OCI-LY7 (cell line): ENCODE data around the gene YEATS4. TPM values are rescaled to one million over a fixed set of nuclear protein-coding genes. Genes with fewer than 3 reads are reported as not detected.

Experiments
- BruUV-seq: library from RNA; stranded (reverse); fragments of 400-500 nt; replicated peaks from 2 replicates; lab custom pipeline; 2021; lab: Mats Ljungman, UMichigan
- CTCF ChIA-PET: fragments of 300-600 bp; sonication (Branson Sonifier 250); formaldehyde crosslinking; loops from one replicate; lab custom pipeline; 2022; ENCODE audit warnings: antibody characterized with exemption; ENCODE audit not compliant: unreplicated experiment; lab: Charles Lee
- POLR2A ChIA-PET: fragments of 300-600 bp; sonication (Branson Sonifier 250); formaldehyde crosslinking; loops from one replicate; lab custom pipeline; 2022; ENCODE audit warnings: antibody characterized with exemption; lab: Charles Lee
- DNase-seq: peaks from one replicate; pipeline ENCODE4 v3.0.0-alpha.2; 2015; ENCODE audit warnings: low spot score
- H2AFZ ChIP-seq: fragments of 200-600 bp; sonication (generic), shearing (Covaris generic); 2 replicates; pipeline ENCODE4 v1.6.1; 2014; ENCODE audit warnings: mild to moderate bottlenecking, antibody characterized with exemption, low read length, moderate library complexity
- H3K27ac ChIP-seq: fragments of 200-600 bp; sonication (generic); 2 replicates; pipeline ENCODE4 v1.5.1; 2014; ENCODE audit warnings: mixed run types, low read depth, mild to moderate bottlenecking, moderate library complexity, low read length, inconsistent platforms; ENCODE audit not compliant: poor library complexity, severe bottlenecking
- H3K36me3 ChIP-seq: fragments of 200-600 bp; sonication (generic); 2 replicates; pipeline ENCODE4 v1.6.1; 2014; ENCODE audit warnings: mild to moderate bottlenecking, antibody characterized with exemption, low read length, moderate library complexity, mixed read lengths; ENCODE audit not compliant: insufficient read depth
- H3K4me1 ChIP-seq: fragments of 200-600 bp; sonication (generic); 2 replicates; pipeline ENCODE4 v1.5.1; 2014; ENCODE audit warnings: mild to moderate bottlenecking, low read length; ENCODE audit not compliant: insufficient read depth, poor library complexity, severe bottlenecking
- H3K4me2 ChIP-seq: fragments of 200-600 bp; sonication (generic); 2 replicates; pipeline ENCODE4 v1.6.1; 2014; ENCODE audit warnings: mild to moderate bottlenecking, low read length
- H3K4me3 ChIP-seq: fragments of 200-600 bp; sonication (generic); 2 replicates; pipeline ENCODE4 v1.5.1; 2014; ENCODE audit warnings: mild to moderate bottlenecking, low read depth, low read length; ENCODE audit not compliant: poor library complexity, severe bottlenecking
- H3K79me2 ChIP-seq: fragments of 200-600 bp; sonication (generic); 2 replicates; pipeline ENCODE4 v1.6.1; 2016; ENCODE audit warnings: low read depth, mild to moderate bottlenecking, low read length, moderate library complexity, mixed read lengths; ENCODE audit not compliant: insufficient read depth
- H3K9me2 ChIP-seq: fragments of 200-600 bp; sonication (generic); 2 replicates; pipeline ENCODE4 v1.6.1; 2016; ENCODE audit warnings: mild to moderate bottlenecking, low read length, mixed read lengths; ENCODE audit not compliant: insufficient read depth
- H3K9me3 ChIP-seq: fragments of 200-600 bp; sonication (generic); 2 replicates; pipeline ENCODE4 v1.6.1; 2014; ENCODE audit warnings: mild to moderate bottlenecking, mixed run types, low read length, mixed read lengths
- H4K20me1 ChIP-seq: fragments of 200-600 bp; sonication (generic); 2 replicates; pipeline ENCODE4 v1.6.1; 2014; ENCODE audit warnings: mild to moderate bottlenecking, antibody characterized with exemption, low read length, moderate library complexity, mixed read lengths; ENCODE audit not compliant: insufficient read depth
- CTCF ChIP-seq: fragments of 200-600 bp; sonication (generic); conservative IDR thresholded peaks from 2 replicates; pipeline ENCODE4 v1.5.1; 2014; ENCODE audit warnings: mild to moderate bottlenecking, antibody characterized with exemption, low read length, moderate library complexity, mixed read lengths
- EZH2phosphoT487 ChIP-seq: fragments of 200-600 bp; sonication (generic); IDR thresholded peaks from 2 replicates; pipeline ENCODE4 v1.6.1; 2018; ENCODE audit warnings: low read depth, borderline replicate concordance, mild to moderate bottlenecking, mixed run types, antibody characterized with exemption, low read length, moderate library complexity, mixed read lengths
- intact Hi-C: fragments of 100-400 bp; cut with micrococcal nuclease; formaldehyde crosslinking; loops from one replicate; pipeline ENCODE4 v1.10.0; 2022; ENCODE audit not compliant: unreplicated experiment
- total RNA-seq, 2 experiments: library from RNA; depleted of rRNA in 1 of 2; stranded (reverse); fragments of >200 nt in 1 of 2; shearing (Covaris generic) in 1 of 2; gene quantifications; 2 replicates each; pipeline ENCODE4 v1.2.3, GENCODE V29; 2014 to 2022

YEATS4 gene
- total RNA-seq, 2 experiments from 2014 or later = 80.4 to 122 TPM

- Histone ChIP-seq H3K4me2 (no peak overlapping the region), H3K9me3 (peaks cover 2% of the 10 kb centered on the region), H4K20me1 (no peaks in the 10 kb centered on the region), H3K79me2 (no peaks in the 10 kb centered on the region), H2AFZ (no peak overlapping the region), H3K4me3 (no peak overlapping the region), H3K27ac (no peak overlapping the region), H3K4me1 (no peaks in the 10 kb centered on the region), H3K36me3 (peaks cover 12% of the 10 kb centered on the region), H3K9me2 (no peaks in the 10 kb centered on the region)
- POLR2A ChIA-PET = interaction anchor here (0.9 kb wide), 1 partner anchor 29 kb away, joined by 3 read pairs; no protein-coding TSS in a partner anchor
- TF ChIP-seq CTCF = no peak
- no peak for TF ChIP-seq EZH2phosphoT487
- no peak for DNase-seq
- no TSS peak for BruUV-seq
- CTCF ChIA-PET = no interaction called here
- intact Hi-C loops = no loop called here
Measured at GRCh38 chr12:69401940-69402339, 42.4 kb downstream of the YEATS4 start.

GRCh38 chr12:69404851-69405565 is 45.5 kb downstream of the YEATS4 start:
- Histone ChIP-seq H3K4me1 (no peaks in the 10 kb centered on the region), H4K20me1 (no peaks in the 10 kb centered on the region), H3K36me3 (0 out of 2 replicates have a peak, but pooled peaks cover 3% of the 10 kb centered on the region), H3K79me2 (no peaks in the 10 kb centered on the region), H3K9me2 (no peaks in the 10 kb centered on the region), H3K27ac (no peak overlapping the region), H3K9me3 (no peaks in the 10 kb centered on the region), H3K4me2 (no peak overlapping the region), H2AFZ (no peak overlapping the region), H3K4me3 (no peak overlapping the region)
- TF ChIP-seq CTCF (no peak), EZH2phosphoT487 (no peak)
- POLR2A ChIA-PET = interaction anchor here (1.1 kb wide), 1 partner anchor 20 kb away, joined by 3 read pairs; no protein-coding TSS in a partner anchor
- intact Hi-C loops = no loop called here
- no TSS peak for BruUV-seq
- DNase-seq = no peak
- CTCF ChIA-PET = no interaction called here

- ChIA-PET POLR2A (interaction anchor here (0.6 kb wide), 1 partner anchor 1245 kb away, joined by 4 read pairs; no protein-coding TSS in a partner anchor), CTCF (no interaction called here)
- intact Hi-C loops = no loop called here
- BruUV-seq = no TSS peak
- no peak overlapping the region for H3K4me2 ChIP-seq
- H3K4me1 ChIP-seq = no peaks in the 10 kb centered on the region
- H3K9me2 ChIP-seq = no peaks in the 10 kb centered on the region
- H4K20me1 ChIP-seq = no peaks in the 10 kb centered on the region
- H3K79me2 ChIP-seq = no peaks in the 10 kb centered on the region
- no peak overlapping the region for H3K4me3 ChIP-seq
- no peak for DNase-seq
- H3K27ac ChIP-seq = no peak overlapping the region
- no peaks in the 10 kb centered on the region for H3K9me3 ChIP-seq
- no peak overlapping the region for H2AFZ ChIP-seq
- 0 out of 2 replicates have a peak, but pooled peaks cover 3% of the 10 kb centered on the region for H3K36me3 ChIP-seq
- no peak for TF ChIP-seq CTCF
Measured at GRCh38 chr12:69405566-69405865, 46.0 kb downstream of the YEATS4 start.
